ENCODE results near the gene AOX1.

Gene AOX1

DNA sequence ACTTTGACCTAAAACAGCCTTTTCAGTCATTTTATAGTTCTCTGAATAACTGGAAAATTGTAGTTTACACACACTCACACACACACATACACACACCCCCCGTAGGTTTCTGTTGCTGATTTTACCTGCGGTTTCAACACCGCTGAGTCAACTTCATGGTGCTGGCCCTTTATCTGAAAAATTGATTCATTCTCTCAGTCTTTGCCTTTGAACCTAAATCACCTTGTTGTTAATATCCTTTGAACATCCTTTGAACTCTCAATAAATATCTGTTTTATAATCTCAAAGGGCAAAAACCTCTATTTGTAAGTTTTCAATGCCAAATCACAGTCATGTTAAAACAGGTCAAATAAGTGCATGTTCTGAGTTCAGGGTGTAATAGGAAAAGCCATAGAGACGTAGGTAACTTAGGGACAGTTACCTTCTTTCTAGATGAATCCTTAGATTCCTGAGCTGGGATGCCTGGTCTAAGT is 116.9 kb downstream of the AOX1 start:
- no peak for TF ChIP-seq POLR2AphosphoS5 (IDR thresholded peaks at IDR 0.05; ENCODE audit: low read depth, low read length)
- no peak for TF ChIP-seq TAF1 (IDR thresholded peaks at IDR 0.05; ENCODE audit: borderline replicate concordance, insufficient read depth, low read length)
- no peak for TF ChIP-seq SIN3A (IDR thresholded peaks at IDR 0.05; ENCODE audit: borderline replicate concordance, insufficient read depth, low read length)
- TF ChIP-seq FOXP2 (optimal IDR thresholded peaks at IDR 0.05; ENCODE audit: borderline replicate concordance, extremely low read depth, extremely low read length, insufficient read depth): no peak
- TF ChIP-seq, protein P1, sequence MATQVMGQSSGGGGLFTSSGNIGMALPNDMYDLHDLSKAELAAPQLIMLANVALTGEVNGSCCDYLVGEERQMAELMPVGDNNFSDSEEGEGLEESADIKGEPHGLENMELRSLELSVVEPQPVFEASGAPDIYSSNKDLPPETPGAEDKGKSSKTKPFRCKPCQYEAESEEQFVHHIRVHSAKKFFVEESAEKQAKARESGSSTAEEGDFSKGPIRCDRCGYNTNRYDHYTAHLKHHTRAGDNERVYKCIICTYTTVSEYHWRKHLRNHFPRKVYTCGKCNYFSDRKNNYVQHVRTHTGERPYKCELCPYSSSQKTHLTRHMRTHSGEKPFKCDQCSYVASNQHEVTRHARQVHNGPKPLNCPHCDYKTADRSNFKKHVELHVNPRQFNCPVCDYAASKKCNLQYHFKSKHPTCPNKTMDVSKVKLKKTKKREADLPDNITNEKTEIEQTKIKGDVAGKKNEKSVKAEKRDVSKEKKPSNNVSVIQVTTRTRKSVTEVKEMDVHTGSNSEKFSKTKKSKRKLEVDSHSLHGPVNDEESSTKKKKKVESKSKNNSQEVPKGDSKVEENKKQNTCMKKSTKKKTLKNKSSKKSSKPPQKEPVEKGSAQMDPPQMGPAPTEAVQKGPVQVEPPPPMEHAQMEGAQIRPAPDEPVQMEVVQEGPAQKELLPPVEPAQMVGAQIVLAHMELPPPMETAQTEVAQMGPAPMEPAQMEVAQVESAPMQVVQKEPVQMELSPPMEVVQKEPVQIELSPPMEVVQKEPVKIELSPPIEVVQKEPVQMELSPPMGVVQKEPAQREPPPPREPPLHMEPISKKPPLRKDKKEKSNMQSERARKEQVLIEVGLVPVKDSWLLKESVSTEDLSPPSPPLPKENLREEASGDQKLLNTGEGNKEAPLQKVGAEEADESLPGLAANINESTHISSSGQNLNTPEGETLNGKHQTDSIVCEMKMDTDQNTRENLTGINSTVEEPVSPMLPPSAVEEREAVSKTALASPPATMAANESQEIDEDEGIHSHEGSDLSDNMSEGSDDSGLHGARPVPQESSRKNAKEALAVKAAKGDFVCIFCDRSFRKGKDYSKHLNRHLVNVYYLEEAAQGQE (IDR thresholded peaks at IDR 0.05; ENCODE audit: insufficient read depth in 1 of 2, low read depth in 2 of 2, low read length in 2 of 2): no peak

- TF ChIP-seq, protein P1 (IDR thresholded peaks at IDR 0.05; ENCODE audit: insufficient read depth in 1 of 2, low read depth in 2 of 2, low read length in 2 of 2): no peak
- TF ChIP-seq SIN3A (IDR thresholded peaks at IDR 0.05; ENCODE audit: borderline replicate concordance, insufficient read depth, low read length) (no peak), POLR2AphosphoS5 (IDR thresholded peaks at IDR 0.05; ENCODE audit: low read depth, low read length) (no peak), FOXP2 (optimal IDR thresholded peaks at IDR 0.05; ENCODE audit: borderline replicate concordance, extremely low read depth, extremely low read length, insufficient read depth) (no peak), TAF1 (IDR thresholded peaks at IDR 0.05; ENCODE audit: borderline replicate concordance, insufficient read depth, low read length) (no peak)
These were observed 117.5 kb downstream of the AOX1 start for GRCh38 chr2:200703127-200703925.

DNA sequence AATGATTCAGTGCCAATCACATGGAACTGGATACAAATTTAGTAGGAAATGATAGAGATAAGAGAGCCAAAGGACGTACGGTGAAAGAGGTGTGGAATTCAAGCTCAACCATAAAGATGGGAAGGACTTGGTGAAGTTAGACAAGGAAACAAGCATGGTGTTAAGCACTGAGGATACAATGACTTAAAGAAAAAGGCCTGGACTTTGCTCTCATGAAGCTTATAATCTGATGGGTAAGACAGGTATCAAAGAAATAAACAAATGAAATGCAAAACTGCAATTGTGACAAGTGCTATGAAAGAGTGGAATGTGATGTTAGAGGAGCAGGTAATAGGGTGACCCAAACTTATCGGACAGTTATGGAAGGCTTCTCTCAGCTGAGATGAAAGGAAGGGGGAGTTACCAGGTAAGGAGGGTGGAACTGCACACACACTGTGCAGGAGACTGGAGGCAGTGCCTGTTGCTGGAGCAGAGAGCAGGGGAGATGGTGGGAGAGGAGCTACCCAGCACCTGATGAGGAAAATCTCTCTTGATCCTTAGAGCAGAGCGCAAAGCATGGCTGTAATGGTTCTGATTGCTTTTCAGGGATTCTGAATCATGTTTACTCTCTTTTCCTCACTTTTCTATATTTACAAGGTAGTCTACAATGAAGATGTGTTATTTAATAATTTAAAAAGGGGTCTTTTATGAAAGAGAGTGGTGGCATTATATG is 118.3 kb downstream of the AOX1 start:
- TF ChIP-seq, protein P1 (IDR thresholded peaks at IDR 0.05; ENCODE audit: insufficient read depth in 1 of 2, low read depth in 2 of 2, low read length in 2 of 2): no peak
- no peak for TF ChIP-seq FOXP2 (optimal IDR thresholded peaks at IDR 0.05; ENCODE audit: borderline replicate concordance, extremely low read depth, extremely low read length, insufficient read depth)
- TF ChIP-seq POLR2AphosphoS5 (IDR thresholded peaks at IDR 0.05; ENCODE audit: low read depth, low read length): no peak
- TF ChIP-seq SIN3A (IDR thresholded peaks at IDR 0.05; ENCODE audit: borderline replicate concordance, insufficient read depth, low read length): no peak
- TF ChIP-seq TAF1 (IDR thresholded peaks at IDR 0.05; ENCODE audit: borderline replicate concordance, insufficient read depth, low read length): no peak

DNA sequence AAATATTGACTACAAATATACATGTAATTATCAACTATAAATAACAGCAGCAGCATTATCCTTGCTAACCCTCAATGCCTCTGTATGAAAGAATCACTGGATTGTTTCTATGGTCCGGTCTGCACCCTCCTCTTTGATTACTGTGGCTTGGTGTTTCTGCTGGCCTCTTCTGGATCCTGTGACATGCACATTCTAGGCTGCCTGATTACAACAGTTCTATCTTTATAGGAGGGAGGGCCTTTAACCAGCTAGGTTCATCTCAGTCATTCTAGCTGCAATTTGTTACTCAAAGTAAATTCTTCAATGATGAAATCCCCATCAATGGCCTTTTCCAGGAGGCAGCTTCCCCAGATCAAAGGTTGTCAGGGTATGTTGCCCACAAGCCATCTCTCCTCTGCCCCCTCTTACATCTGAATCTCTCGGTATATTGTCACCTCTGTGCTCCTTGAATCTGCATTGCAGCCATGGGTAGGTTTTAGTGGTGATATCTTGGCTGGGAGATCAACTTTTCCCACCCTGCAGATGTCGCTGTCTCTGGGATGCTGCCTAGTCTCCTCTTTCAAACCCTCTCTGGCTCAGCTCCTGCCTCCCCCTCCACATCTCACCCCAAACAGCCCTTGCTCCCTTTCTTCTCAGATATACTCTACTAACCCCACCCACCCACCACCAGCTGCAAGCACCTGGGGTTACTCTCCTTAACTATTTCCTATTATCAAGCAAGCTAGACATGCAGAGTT is 119.7 kb downstream of the AOX1 start:
- TF ChIP-seq POLR2AphosphoS5 (IDR thresholded peaks at IDR 0.05; ENCODE audit: low read depth, low read length) (no peak), SIN3A (IDR thresholded peaks at IDR 0.05; ENCODE audit: borderline replicate concordance, insufficient read depth, low read length) (no peak), TAF1 (IDR thresholded peaks at IDR 0.05; ENCODE audit: borderline replicate concordance, insufficient read depth, low read length) (no peak)

GRCh38 chr2:200708943-200709342 is 123.1 kb downstream of the AOX1 start:
- TF ChIP-seq SIN3A (IDR thresholded peaks at IDR 0.05; ENCODE audit: borderline replicate concordance, insufficient read depth, low read length) (no peak), POLR2AphosphoS5 (IDR thresholded peaks at IDR 0.05; ENCODE audit: low read depth, low read length) (no peak)
- TF ChIP-seq, protein P1 (IDR thresholded peaks at IDR 0.05; ENCODE audit: insufficient read depth in 1 of 2, low read depth in 2 of 2, low read length in 2 of 2): no peak
